HepG2 (cell line): ENCODE results near the gene TPO.
"Not testable (repeated sequence)": the region's sequence is repeated elsewhere in the genome, so short reads cannot be mapped to it uniquely, and the experiment has no call there.

ENCODE experiments used
- ATF6 ChIP-seq: sonication (generic); formaldehyde crosslinking; conservative IDR thresholded peaks from 2 replicates; pipeline ENCODE4 v1.4.0; 2020; ENCODE audit warnings: missing genetic modification reagents
- ESRRA ChIP-seq: sonication (generic); formaldehyde crosslinking; IDR thresholded peaks from 2 replicates; pipeline ENCODE4 v1.5.1; 2020; ENCODE audit warnings: mild to moderate bottlenecking, low read depth, missing genetic modification reagents
- TF ChIP-seq, protein P1 (sequence below): sonication (generic); formaldehyde crosslinking; IDR thresholded peaks from 2 replicates; pipeline ENCODE4 v1.5.0; 2020; ENCODE audit warnings: mild to moderate bottlenecking, missing genetic modification reagents, moderate library complexity

GRCh38 chr2:1517291-1517690 is 104.0 kb downstream of the TPO start:
- not testable (repeated sequence) for TF ChIP-seq ATF6, ESRRA (CRISPR knock-in tag)
- TF ChIP-seq, protein P1, sequence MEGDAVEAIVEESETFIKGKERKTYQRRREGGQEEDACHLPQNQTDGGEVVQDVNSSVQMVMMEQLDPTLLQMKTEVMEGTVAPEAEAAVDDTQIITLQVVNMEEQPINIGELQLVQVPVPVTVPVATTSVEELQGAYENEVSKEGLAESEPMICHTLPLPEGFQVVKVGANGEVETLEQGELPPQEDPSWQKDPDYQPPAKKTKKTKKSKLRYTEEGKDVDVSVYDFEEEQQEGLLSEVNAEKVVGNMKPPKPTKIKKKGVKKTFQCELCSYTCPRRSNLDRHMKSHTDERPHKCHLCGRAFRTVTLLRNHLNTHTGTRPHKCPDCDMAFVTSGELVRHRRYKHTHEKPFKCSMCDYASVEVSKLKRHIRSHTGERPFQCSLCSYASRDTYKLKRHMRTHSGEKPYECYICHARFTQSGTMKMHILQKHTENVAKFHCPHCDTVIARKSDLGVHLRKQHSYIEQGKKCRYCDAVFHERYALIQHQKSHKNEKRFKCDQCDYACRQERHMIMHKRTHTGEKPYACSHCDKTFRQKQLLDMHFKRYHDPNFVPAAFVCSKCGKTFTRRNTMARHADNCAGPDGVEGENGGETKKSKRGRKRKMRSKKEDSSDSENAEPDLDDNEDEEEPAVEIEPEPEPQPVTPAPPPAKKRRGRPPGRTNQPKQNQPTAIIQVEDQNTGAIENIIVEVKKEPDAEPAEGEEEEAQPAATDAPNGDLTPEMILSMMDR = not testable (repeated sequence)
